MM.1S (cell line): ENCODE data around the gene STOX2.

ENCODE experiments used
- DNase-seq: peaks from one replicate; pipeline ENCODE4 v3.0.0-alpha.2; 2015
- H2AFZ ChIP-seq: fragments of 300-600 bp; sonication (generic); 2 replicates; pipeline ENCODE4 v1.6.0; 2016; ENCODE audit warnings: antibody characterized with exemption, low read length
- H3F3A ChIP-seq: fragments of 300-600 bp; sonication (generic); 2 replicates; pipeline ENCODE4 v1.6.1; 2016; ENCODE audit warnings: mild to moderate bottlenecking, antibody characterized with exemption, low read length, moderate library complexity, mixed read lengths; ENCODE audit not compliant: insufficient read depth
- H3K27ac ChIP-seq: fragments of 300-600 bp; sonication (generic); 2 replicates; pipeline ENCODE4 v1.5.1; 2016; ENCODE audit warnings: mild to moderate bottlenecking, low read length
- H3K27me3 ChIP-seq: fragments of 300-600 bp; sonication (generic); replicated peaks from 2 replicates; pipeline ENCODE4 v1.6.0; 2016; ENCODE audit warnings: low read length; ENCODE audit not compliant: insufficient read depth
- H3K36me3 ChIP-seq: fragments of 300-600 bp; sonication (generic); replicated peaks from 2 replicates; pipeline ENCODE4 v1.6.1; 2016; ENCODE audit warnings: mild to moderate bottlenecking, low read length, mixed read lengths; ENCODE audit not compliant: insufficient read depth
- H3K4me1 ChIP-seq: fragments of 300-600 bp; sonication (generic); 2 replicates; pipeline ENCODE4 v1.6.1; 2016; ENCODE audit warnings: low read length, mixed read lengths
- H3K4me2 ChIP-seq: fragments of 300-600 bp; sonication (generic); 2 replicates; pipeline ENCODE4 v1.6.0; 2016; ENCODE audit warnings: low read depth, low read length
- H3K4me3 ChIP-seq: fragments of 300-600 bp; sonication (generic); 2 replicates; pipeline ENCODE4 v1.5.1; 2016; ENCODE audit warnings: low read length, mixed read lengths
- H3K79me2 ChIP-seq: fragments of 300-600 bp; sonication (generic); 2 replicates; pipeline ENCODE4 v1.6.1; 2016; ENCODE audit warnings: mixed run types, low read length, mixed read lengths
- H3K9ac ChIP-seq: fragments of 300-600 bp; sonication (generic); 2 replicates; pipeline ENCODE4 v1.6.1; 2016; ENCODE audit warnings: low read length, mixed read lengths
- H3K9me2 ChIP-seq: fragments of 300-600 bp; sonication (generic); replicated peaks from 2 replicates; pipeline ENCODE4 v1.6.1; 2016; ENCODE audit warnings: mild to moderate bottlenecking, low read length, mixed read lengths; ENCODE audit not compliant: insufficient read depth
- H3K9me3 ChIP-seq: fragments of 300-600 bp; sonication (generic); replicated peaks from 2 replicates; pipeline ENCODE4 v1.6.1; 2016; ENCODE audit warnings: mild to moderate bottlenecking, low read length, mixed read lengths; ENCODE audit not compliant: insufficient read depth
- H4K20me1 ChIP-seq: fragments of 300-600 bp; sonication (generic); 2 replicates; pipeline ENCODE4 v1.6.1; 2016; ENCODE audit warnings: mild to moderate bottlenecking, low read length, moderate library complexity, mixed read lengths; ENCODE audit not compliant: insufficient read depth
- CTCF ChIP-seq: fragments of 300-600 bp; sonication (generic); IDR thresholded peaks from 2 replicates; pipeline ENCODE4 v1.5.1; 2016; ENCODE audit warnings: antibody characterized with exemption, low read length, mixed read lengths
- EZH2 ChIP-seq: fragments of 300-600 bp; sonication (generic); optimal IDR thresholded peaks from 2 replicates; pipeline ENCODE3; 2017; ENCODE audit warnings: low read depth, mild to moderate bottlenecking, antibody characterized with exemption, low read length, mixed read lengths
- EZH2phosphoT487 ChIP-seq: fragments of 300-600 bp; sonication (generic); IDR thresholded peaks from 2 replicates; pipeline ENCODE4 v1.6.1; 2018; ENCODE audit warnings: antibody characterized with exemption, low read length

Gene STOX2

GRCh38 chr4:183924362-183925044 lies 19.4 kb downstream of the STOX2 start:
- Histone ChIP-seq H3K27me3 (no peaks in the 10 kb centered on the region), H3K36me3 (no peaks in the 10 kb centered on the region), H3K4me1 (no peaks in the 10 kb centered on the region), H3K4me2 (no peak overlapping the region), H3K79me2 (no peaks in the 10 kb centered on the region), H3F3A (no peaks in the 10 kb centered on the region), H2AFZ (no peak overlapping the region), H3K9me3 (no peaks in the 10 kb centered on the region), H4K20me1 (no peaks in the 10 kb centered on the region), H3K9ac (no peak overlapping the region), H3K9me2 (no peaks in the 10 kb centered on the region), H3K27ac (no peak overlapping the region), H3K4me3 (no peak overlapping the region)
- DNase-seq, result no peak
- TF ChIP-seq EZH2 (no peak), EZH2phosphoT487 (no peak), CTCF (no peak)

GRCh38 chr4:183926950-183927349 lies 21.8 kb downstream of the STOX2 start:
- Histone ChIP-seq H2AFZ (no peak overlapping the region), H3F3A (no peaks in the 10 kb centered on the region), H3K4me3 (no peak overlapping the region), H4K20me1 (no peaks in the 10 kb centered on the region), H3K79me2 (no peaks in the 10 kb centered on the region), H3K36me3 (no peaks in the 10 kb centered on the region), H3K9me2 (no peaks in the 10 kb centered on the region), H3K4me2 (no peak overlapping the region), H3K27me3 (no peaks in the 10 kb centered on the region), H3K9me3 (no peaks in the 10 kb centered on the region), H3K27ac (no peak overlapping the region), H3K9ac (no peak overlapping the region), H3K4me1 (no peaks in the 10 kb centered on the region)
- TF ChIP-seq CTCF (no peak), EZH2phosphoT487 (no peak), EZH2 (no peak)
- DNase-seq, result no peak

GRCh38 chr4:183932576-183932975 lies 27.5 kb downstream of the STOX2 start:
- no peak overlapping the region for H2AFZ ChIP-seq
- H3K4me2 ChIP-seq, result no peak overlapping the region
- no peaks in the 10 kb centered on the region for H3K4me1 ChIP-seq
- no peaks in the 10 kb centered on the region for H3K9me2 ChIP-seq
- no peaks in the 10 kb centered on the region for H3F3A ChIP-seq
- TF ChIP-seq EZH2phosphoT487 (no peak), CTCF (no peak), EZH2 (no peak)
- H3K27ac ChIP-seq, result no peak overlapping the region
- H3K4me3 ChIP-seq, result no peak overlapping the region
- no peaks in the 10 kb centered on the region for H3K9me3 ChIP-seq
- H3K27me3 ChIP-seq, result no peaks in the 10 kb centered on the region
- no peak for DNase-seq
- no peaks in the 10 kb centered on the region for H3K79me2 ChIP-seq
- H3K9ac ChIP-seq, result no peak overlapping the region
- no peaks in the 10 kb centered on the region for H3K36me3 ChIP-seq
- H4K20me1 ChIP-seq, result no peaks in the 10 kb centered on the region
